NCI-H1048 (cell line): ENCODE measurements around the gene ADCY10.
"Not testable (repeated sequence)": the region's sequence is repeated elsewhere in the genome, so short reads cannot be mapped to it uniquely, and the experiment has no call there.

Experiments used
- DNase-seq: peaks from one replicate; lab custom pipeline; 2025; lab: John Stamatoyannopoulos, UW

Gene ADCY10

DNA sequence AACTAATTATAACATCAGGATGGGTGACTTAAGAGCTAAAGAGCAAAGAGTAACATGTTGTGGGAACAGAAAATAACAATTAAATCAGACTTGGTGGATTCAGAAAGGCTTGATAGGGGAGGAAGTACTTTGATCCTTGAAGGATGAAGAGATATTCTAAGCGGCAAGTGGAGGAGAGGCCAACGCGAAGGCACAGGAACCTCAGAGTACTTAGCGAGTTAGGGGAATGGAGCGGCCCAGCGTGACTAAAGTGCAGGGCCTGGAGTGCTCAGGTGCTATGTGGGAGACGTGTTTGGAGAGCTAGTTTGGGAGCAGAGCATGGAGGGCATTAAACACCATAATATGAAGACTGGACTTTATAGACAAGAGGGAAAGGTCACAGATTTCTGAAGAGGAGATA, 64.3 kb downstream of the ADCY10 start:
- DNase-seq, result no peak

DNA sequence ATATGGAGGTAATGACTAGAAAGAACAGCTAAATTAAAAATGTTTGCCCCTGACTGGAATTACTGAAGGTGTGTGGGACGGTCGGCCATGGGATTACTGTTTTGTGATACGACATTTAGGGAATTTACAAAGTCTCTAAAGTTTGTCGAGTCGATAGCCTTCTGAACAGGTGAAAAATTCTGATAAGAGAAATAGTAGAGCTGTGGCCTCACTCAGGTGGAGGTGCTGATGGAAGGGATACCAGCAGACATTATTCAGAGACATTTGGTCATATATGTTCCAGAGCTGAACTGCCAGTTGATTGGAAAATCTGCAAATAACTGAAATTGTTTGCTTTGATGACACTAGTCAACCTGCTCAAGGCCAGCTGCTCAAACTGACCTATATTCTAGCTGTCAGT, 71.1 kb downstream of the ADCY10 start:
- DNase-seq, result no peak

DNA sequence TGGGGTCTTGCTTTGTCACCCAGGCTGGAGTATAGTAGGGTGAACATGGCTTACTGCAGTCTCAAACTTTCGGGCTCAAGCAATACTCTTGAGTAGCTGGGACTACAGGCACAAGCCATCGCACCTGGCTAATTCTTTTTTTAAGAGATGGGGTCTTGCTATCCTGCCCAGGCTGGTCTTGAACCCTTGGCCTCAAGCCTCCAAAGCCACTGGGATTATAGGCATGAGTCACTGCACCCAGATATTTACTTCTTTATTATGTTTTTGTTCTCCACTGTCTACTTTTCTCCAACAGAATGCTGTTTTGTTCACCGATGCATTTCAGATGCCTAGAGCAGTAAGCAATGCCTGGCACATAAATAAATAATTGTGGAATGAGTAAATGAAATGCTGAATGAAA, 72.4 kb downstream of the ADCY10 start:
- no peak for DNase-seq

DNA sequence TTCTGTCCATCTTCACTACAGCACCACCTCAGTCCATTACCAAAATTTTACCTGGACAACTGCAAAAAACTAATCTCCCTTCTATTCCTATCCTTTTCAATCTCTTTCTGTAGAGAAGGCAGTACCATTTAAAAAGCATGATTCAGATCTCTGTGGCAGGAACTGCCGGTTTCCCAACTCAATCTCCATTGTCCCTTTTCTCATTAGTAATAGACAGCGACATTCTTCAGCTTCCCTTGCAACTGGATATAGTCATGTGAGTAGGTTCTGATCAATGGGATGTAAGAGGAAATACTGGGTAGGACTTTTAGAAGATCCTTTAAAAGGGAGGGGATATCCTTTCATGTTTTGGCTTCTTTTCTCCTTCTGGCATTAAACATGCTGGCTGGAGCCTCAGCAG, 74.9 kb downstream of the ADCY10 start:
- no peak for DNase-seq

DNA sequence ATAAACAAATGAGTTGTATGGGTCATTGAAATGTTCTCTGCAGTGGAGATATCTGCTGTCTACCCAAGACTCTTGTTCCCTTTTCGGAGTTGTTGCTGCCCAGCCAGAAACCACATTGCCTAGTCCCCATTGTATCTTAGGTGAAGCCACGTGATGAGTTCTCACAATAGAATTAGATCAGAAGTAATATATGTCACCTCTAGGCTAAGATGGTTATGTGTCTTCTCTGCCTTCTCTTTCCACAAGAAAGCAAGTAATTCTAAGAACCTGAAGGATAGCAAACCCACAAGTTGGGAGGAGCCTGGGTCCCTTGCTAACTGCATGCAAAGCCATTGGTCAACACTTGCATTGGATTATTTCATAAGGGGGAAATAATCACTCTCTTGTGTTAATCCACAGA, 76.6 kb downstream of the ADCY10 start:
- DNase-seq, result no peak

DNA sequence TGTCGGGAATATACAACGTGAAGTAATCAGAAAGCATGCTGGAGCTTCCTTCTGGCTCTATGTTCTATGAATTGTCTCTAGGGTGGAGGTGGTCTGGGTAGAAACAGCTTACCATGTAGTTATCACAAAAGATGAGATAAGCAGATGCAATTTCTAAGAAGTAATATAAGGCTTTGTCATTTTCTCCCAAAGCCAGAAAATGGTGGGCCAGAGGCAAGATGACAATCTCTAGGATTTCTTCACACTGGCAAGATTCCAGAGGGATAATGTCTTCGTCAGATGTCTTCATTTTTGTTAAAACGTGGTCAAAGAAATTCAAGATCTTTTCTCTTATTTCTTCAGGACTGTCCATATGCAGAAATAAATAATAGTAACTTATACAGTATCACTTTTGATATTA, 77.7 kb downstream of the ADCY10 start:
- DNase-seq, result no peak

DNA sequence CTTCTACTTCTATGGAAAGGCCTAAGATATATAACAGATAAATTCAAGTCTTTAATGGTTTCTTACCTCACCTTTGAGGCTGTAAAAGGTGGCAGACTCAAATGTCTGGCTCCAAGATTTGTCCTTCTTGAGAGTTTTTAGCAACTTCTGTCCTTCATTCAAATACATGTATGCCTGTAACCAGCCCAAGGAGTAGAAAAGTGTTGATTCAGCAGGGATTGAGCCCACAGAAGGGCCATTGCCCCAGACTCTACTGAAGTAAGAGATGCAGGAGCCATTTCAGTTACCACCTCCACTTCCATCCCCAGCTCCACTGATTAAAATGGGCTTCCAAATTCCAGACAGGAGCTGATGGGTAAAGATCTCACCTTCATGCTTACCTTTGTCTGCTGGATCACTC, 80.0 kb downstream of the ADCY10 start:
- DNase-seq, result no peak

DNA sequence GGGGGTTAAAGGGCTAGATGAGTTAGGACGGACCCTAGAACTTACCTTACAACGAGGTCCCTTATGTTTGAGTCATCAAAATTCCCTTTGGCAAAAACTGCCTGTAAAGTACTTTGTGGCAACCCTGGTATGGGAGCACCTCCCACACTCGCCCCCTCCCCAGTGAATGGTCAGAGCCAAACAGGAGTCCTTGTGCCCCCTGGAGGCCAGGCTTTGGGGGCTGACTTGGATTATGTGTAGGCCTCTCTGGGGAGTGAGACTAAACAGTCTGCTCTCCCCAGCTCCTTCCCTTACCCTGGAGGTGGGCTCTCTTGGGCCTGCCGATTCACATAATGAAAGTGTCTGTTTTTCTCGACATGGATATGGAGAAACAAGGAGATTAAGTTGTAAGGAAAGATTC, 81.2 kb downstream of the ADCY10 start:
- no peak for DNase-seq

DNA sequence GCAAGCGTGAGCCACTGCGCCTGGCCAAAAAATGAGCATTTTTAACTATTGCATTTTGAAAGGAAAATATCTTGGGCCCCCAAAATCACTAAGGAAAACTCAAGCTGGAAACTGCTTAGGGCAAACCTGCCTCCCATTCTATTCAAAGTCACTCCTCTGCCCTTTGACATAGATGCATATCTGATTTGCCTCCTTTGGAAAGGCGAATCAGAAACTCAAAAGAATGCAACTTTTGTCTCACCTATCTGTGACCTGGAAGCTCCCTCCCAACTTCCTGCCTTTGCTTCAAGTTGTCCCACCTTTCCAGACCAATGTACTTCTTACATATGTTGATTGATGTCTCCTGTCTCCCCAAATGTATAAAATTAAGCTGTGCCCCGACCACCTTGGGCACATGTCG, 83.3 kb downstream of the ADCY10 start:
- DNase-seq, result not testable (repeated sequence)

DNA sequence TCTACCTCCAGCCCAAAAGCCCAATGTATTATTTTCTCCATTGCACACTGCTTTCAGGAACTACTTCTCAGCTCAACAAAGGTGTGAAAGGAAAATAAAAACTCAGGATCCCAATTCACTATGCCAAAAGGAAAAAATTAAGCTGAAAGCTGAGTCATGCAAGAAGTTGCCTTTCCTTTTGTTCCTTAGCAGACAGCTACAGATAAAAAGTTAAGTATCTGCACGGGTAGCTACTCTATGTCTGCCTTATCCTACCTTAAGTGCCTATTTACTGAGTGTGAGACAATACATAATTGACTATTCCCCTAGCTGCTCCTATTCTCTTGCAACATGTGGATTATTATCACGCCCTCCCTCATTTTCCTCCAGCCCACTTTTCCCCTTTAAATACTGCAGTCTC, 84.1 kb downstream of the ADCY10 start:
- no peak for DNase-seq

DNA sequence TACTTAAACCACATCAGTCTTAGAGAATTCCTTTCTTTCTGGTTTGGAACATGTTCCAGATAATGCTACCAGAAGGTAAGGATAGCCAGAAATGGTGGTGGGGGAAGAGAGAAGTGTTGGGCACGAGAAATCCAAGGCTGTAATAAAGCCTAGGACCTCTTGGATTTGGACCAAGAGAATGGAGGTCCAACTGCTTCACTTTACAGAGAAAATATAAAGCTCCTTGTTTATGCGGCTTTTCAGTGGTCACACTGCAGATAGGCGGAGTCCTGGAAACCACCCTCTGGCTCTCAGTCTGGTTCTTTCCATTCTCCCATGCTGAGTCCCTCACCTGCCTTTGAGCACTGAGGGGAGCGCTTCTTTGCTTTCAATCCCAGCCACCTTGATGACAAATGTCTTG, 87.8 kb downstream of the ADCY10 start:
- no peak for DNase-seq

DNA sequence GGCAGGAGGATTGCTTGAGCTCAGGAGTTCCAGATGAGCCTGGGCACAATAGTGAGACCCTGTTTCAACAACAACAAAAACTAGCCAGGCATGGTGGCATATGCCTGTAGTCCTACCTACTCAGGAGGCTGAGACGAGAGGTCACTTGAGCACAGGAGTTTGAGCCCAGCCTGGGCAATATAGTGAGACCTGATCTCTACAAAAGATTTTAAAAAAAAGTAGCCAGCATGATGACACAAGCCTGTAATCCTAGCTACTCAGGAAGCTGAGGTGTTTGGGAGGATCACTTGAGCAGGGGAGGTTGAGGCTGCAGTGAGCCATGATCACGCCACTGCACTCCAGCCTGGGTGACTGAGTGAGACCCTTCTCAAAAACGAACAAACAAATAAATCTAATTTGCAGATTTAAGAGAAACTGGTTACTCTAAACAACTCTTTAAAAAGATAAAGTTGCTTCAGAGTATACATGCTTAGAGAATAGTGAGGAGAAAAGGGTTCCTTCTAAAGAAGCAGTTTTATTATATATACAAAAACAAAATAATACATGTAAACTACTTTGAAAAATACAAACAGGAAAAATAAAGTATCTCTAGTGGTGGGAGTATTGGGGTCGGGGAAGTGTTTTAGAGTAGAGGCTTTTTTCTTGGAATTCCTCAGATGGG, 88.4 kb downstream of the ADCY10 start:
- DNase-seq, result no peak

DNA sequence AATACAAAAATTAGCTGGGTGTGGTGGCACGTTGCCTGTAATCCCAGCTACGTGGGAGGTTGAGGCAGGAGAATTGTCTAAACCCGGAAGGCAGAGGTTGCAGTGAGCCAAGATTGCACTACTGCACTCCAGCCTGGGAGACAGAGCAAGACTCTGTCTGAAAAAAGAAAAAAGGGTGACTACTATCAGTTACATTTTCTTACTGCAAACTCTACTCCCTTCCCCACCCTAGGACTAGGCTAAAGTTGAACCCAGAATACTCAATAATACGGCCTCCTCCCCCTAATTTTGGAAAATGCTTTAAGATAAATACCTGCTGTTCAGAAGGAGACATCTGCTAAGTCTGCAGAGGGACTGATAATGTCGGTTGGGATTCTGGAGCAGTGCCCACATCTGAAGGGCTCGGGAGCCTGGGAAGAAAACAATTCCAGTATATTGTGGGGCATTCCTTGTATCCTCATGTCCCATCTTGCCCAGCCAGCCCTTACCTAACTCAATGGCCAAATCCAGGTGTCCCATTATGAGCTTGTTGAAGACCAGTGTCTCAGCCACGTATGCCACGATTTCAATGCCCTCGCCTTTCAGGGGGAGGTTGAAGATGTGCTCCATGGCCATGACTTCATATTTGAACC, 89.7 kb downstream of the ADCY10 start:
- no peak for DNase-seq

DNA sequence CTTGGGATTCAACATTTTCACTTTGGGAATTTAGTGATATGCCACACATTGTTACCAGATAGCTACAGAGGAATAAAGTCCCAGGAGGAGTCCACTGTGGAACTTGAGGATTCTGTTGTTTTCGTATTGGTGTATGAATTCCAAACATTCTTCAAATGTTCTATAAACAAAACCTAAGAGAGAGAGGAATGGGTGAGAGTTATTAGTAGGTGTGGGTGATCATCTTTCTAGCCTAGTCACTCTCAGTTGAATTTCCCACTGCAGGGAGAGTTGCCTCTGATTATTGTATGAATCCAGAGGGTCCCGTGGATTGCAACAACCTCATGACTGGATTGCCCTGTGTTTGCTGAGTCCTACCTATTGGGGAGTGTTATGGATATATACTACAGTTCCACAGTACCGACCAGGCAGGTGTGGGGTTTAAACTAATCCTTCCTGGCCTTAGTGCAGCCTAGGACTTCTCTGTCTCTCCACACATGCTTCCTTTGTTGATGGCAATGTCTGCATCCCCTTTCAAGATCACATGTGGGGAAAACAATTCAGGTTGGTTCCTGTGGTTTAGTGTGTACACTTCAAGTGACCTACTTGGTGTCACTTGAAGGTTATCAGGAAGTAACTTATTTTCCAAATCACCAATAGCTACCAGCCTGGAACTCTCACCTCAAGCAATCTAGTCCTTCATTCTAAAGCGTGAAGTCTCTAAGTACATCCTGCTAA, 91.8 kb downstream of the ADCY10 start:
- DNase-seq, result no peak

DNA sequence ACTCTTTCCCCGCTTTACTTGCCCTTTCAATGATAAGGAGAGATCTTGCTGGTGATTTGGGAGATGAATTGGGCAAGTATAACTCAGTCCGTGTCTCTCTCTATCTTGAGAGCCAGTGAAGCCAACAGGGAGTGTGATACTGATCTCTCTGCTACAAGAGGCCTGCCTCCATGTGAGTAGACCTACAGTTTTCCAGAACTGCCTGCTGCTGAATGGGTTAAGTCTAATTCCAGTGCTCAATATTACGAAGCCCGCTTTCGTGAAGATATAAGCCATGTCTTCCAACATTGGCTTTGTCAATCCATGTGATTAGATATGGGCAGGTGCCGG, 92.6 kb downstream of the ADCY10 start:
- no peak for DNase-seq

DNA sequence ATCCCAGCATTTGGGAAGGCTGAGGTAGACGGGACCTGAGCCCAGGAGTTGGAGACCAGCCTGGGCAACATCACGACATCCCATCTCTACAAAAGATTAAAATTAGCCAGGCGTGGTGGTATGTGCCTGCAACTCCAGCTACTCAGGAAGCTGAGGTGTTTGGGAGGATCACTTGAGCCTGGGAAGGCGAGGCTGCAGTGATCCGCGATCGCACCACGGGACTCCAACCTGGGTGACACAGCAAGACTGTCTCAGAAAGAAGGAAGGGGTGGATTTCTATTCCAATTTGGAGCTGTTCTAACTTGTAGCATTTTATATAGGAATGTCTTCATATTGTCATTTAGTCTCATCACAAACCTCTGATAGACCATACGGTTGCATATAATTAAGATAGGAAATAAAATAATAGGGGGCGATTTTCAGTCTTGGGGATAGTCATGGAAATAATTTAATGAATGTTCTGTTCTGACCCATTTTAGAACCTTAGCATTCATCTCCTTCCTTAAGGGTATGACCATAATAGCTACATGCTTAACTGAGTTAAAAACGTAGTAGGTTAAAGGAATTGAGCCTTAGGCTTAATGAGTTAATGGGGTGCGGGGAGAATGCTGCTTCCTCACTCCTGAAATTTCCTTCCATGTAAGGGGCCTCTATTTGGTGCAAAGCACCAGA, 93.1 kb downstream of the ADCY10 start:
- DNase-seq, result no peak

DNA sequence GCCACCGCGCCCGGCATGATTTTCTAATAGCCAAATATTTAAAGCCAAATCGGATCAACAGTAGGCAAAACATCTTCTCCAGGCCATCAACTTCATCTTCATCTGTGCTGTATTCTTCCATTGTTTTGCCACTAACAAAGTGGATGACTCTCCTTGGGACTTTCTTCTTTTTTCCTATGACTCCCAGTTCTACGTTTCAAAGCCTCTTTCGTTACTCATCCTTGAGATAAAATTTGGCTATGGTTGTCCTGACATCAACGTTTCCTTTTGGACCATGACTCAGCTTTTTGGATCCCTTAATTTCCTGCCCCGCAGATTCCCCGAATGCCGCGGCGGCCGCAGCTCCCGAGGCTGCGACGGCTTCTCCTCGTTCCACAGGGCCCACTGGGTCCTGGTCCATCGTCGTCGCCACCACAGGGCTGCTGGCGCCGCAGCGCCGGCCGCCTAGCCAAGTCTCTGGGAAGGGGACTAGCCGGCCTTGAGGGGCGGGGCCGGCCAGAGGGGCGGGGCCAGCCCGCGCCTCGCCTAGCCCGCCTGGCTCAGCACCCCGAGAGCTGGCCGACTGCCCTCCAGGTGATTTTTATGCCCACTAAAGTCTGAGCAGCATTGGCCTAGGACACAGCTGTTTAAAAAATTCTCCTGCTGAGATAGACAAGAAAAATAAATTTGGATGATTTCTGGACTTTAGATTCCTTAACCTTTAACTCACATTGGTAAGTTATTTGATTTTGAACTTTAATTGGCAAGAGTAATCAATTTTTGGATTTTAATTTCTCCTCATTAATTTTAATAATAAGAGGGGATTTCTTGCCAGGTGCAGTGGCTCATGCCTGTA, 93.9 kb downstream of the ADCY10 start:
- no peak for DNase-seq

DNA sequence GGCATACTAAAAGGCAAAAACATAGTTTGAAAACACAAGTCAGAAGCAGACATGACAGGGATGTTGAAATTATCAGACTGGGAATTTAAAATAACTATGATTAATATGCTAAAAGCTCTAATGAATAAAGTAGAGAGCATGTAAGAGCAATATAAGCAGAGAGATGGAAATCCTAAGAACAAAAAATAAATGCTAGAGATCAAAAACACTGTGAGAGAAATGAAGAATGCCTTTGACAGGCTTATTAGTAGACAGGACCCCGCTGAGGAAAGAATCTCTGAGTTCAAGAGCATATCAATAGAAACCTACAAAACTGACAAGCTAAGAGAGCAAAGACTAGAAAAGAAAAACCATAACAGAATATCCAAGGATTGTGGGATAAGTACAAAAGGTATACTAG, 98.3 kb downstream of the ADCY10 start:
- DNase-seq, result no peak

DNA sequence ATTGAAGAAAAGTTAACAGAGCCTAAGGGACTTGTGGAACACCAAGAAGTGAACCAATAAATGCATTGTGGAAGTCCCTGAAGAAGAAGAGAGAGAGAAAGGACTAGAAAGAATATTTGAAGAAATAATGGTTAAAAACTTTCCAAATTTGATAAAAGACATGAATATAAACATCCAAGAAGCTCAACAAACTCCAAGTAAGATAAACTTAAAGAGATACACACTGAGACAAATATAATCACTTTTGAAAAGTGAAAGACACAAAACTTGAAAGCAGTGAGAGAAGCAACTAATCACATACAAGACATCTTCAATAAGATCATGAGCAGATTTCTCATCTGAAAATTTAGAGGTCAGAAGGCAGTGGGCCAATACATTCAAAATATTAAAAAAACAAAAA, 101.0 kb downstream of the ADCY10 start:
- DNase-seq, result no peak

DNA sequence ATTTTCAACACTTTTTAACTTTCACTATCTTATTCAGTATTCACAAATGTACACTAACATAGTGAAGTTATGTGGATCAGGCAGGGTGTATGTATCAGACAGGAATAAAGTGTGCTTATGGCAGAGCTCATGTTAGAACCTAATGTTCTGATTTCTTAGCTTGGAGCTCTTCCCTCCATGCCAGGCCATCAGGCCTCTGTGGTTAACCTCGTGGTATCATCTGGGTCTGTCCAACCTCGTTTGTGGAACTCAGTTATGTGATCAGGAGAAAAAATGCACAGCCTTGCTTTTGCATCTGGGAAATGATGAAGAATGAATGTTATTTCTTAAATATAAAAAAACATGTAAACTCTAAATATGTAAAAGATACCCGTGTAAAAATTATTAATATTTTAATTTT, 105.2 kb downstream of the ADCY10 start:
- DNase-seq, result no peak

DNA sequence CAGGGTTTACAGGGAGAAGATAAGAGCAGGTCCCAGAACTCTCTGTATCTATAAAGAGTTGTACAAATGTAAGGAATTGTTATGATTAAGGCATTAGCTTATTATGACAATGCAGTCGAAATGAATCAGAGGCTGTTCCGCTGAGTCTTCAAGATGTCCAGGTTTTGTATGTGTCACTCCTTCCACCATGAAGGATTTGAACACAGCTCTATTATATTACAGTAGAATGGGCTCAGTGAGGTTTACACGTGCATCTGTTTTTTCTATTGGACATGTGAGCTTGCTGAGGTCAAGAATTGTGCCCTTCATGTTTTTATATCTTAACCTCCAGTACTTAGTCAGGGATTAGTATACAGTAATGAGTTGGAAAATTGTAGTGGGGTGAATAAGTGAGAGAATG, 105.8 kb downstream of the ADCY10 start:
- DNase-seq, result no peak

DNA sequence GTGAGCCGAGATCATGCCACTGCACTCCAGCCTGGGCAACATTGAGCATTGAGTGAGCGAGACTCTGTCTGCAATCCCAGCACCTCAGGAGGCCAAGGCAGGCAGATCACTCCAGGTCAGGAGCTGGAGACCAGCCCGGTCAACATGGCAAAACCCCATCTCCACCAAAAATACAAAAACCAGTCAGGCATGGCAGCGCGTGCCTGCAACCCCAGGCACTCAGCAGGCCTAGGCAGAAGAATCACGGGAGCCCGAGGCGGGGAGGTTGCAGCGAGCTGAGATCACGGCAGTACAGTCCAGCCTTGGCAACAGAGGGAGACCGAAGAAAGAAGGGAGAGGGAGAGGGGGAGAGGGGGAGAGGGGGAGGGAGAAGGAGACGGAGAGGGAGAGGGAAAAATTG, 107.3 kb downstream of the ADCY10 start:
- not testable (repeated sequence) for DNase-seq
